Calu3 (cell line): ENCODE results near the gene MBIP. TPM values are rescaled to one million over a fixed set of nuclear protein-coding genes. Genes with fewer than 3 reads are reported as not detected.

ENCODE experiments used
- BruUV-seq: library from RNA; stranded (reverse); fragments of 400-500 nt; replicated peaks from 2 replicates; lab custom pipeline; 2021; lab: Mats Ljungman, UMichigan
- CTCF ChIA-PET: fragments of 300-600 bp; sonication (Branson Sonifier 250); formaldehyde crosslinking; loops from one replicate; lab custom pipeline; 2022; ENCODE audit warnings: antibody characterized with exemption; lab: Charles Lee
- DNase-seq: peaks from one replicate; pipeline ENCODE4 v3.0.0; 2022
- H3K27ac Mint-ChIP-seq: one replicate; pipeline ENCODE4 v1.8.0; 2022; ENCODE audit warnings: mixed read lengths; ENCODE audit not compliant: unreplicated experiment
- H3K27me3 Mint-ChIP-seq: one replicate; pipeline ENCODE4 v1.8.0; 2022; ENCODE audit warnings: mixed read lengths; ENCODE audit not compliant: unreplicated experiment
- H3K36me3 Mint-ChIP-seq: one replicate; pipeline ENCODE4 v1.8.0; 2022; ENCODE audit warnings: mild to moderate bottlenecking, moderate library complexity, mixed read lengths; ENCODE audit not compliant: insufficient read depth, unreplicated experiment
- H3K4me1 Mint-ChIP-seq: one replicate; pipeline ENCODE4 v1.8.0; 2022; ENCODE audit warnings: mild to moderate bottlenecking, low read depth, mixed read lengths; ENCODE audit not compliant: unreplicated experiment
- H3K4me3 Mint-ChIP-seq: one replicate; pipeline ENCODE4 v1.8.0; 2022; ENCODE audit warnings: mild to moderate bottlenecking, low read depth, moderate library complexity, mixed read lengths; ENCODE audit not compliant: unreplicated experiment
- H3K9me3 Mint-ChIP-seq: one replicate; pipeline ENCODE4 v1.8.0; 2022; ENCODE audit warnings: low read depth, mixed read lengths; ENCODE audit not compliant: unreplicated experiment
- CTCF ChIP-seq: fragments of 200-600 bp; IDR thresholded peaks from one replicate; pipeline ENCODE4 v1.8.0; 2022; ENCODE audit warnings: antibody characterized with exemption; ENCODE audit not compliant: unreplicated experiment
- intact Hi-C: fragments of 100-400 bp; cut with micrococcal nuclease; formaldehyde crosslinking; loops from one replicate; pipeline ENCODE4 v1.10.0; 2022; ENCODE audit not compliant: unreplicated experiment
- total RNA-seq: library from RNA; stranded (reverse); gene quantifications from 2 replicates; pipeline ENCODE4 v1.2.3, GENCODE V29; 2022

MBIP gene
- total RNA-seq, 1 experiment from 2014 or later, result 20.0 TPM

- no peaks in the 10 kb centered on the region for H3K36me3 Mint-ChIP-seq
- TF ChIP-seq CTCF, result no peak
- no peak overlapping the region for H3K27ac Mint-ChIP-seq
- no TSS peak for BruUV-seq
- no peak for DNase-seq
- H3K27me3 Mint-ChIP-seq, result no peaks in the 10 kb centered on the region
- intact Hi-C loops, result no loop called here
- CTCF ChIA-PET, result interaction anchor here (1.0 to 1.3 kb wide), 3 partner anchors 10 to 199 kb away, joined by 3 to 4 read pairs (median 3); no protein-coding TSS in a partner anchor
- H3K4me1 Mint-ChIP-seq, result peaks cover 28% of the 10 kb centered on the region
- no peaks in the 10 kb centered on the region for H3K9me3 Mint-ChIP-seq
- no peak overlapping the region for H3K4me3 Mint-ChIP-seq
Observed at GRCh38 chr14:36268121-36268520, 52.3 kb downstream of the MBIP start.

- no peak for DNase-seq
- Mint-ChIP-seq H3K9me3 (no peaks in the 10 kb centered on the region), H3K4me1 (peaks cover 16% of the 10 kb centered on the region), H3K4me3 (no peak overlapping the region), H3K27ac (no peak overlapping the region), H3K27me3 (no peaks in the 10 kb centered on the region), H3K36me3 (no peaks in the 10 kb centered on the region)
- CTCF ChIA-PET, result no interaction called here
- no TSS peak for BruUV-seq
- intact Hi-C loops, result no loop called here
- TF ChIP-seq CTCF, result no peak
Observed at GRCh38 chr14:36264595-36264994, 55.8 kb downstream of the MBIP start.

GRCh38 chr14:36264107-36264506 is 56.3 kb downstream of the MBIP start:
- BruUV-seq, result no TSS peak
- CTCF ChIA-PET, result no interaction called here

GRCh38 chr14:36260970-36261640 is 59.3 kb downstream of the MBIP start:
- no peak overlapping the region for H3K27ac Mint-ChIP-seq
- H3K27me3 Mint-ChIP-seq, result no peaks in the 10 kb centered on the region
- no peak overlapping the region for H3K4me3 Mint-ChIP-seq
- intact Hi-C loops, result no loop called here
- H3K9me3 Mint-ChIP-seq, result no peaks in the 10 kb centered on the region
- no TSS peak for BruUV-seq
- H3K4me1 Mint-ChIP-seq, result peaks cover 1% of the 10 kb centered on the region
- H3K36me3 Mint-ChIP-seq, result no peaks in the 10 kb centered on the region
- DNase-seq, result no peak
- CTCF ChIA-PET, result no interaction called here
- TF ChIP-seq CTCF, result no peak

More at GRCh38 chr14:36264107-36264506, 56.3 kb downstream of the MBIP start:
- Mint-ChIP-seq H3K9me3 (no peaks in the 10 kb centered on the region), H3K4me1 (peaks cover 11% of the 10 kb centered on the region), H3K36me3 (no peaks in the 10 kb centered on the region), H3K27me3 (no peaks in the 10 kb centered on the region), H3K4me3 (no peak overlapping the region), H3K27ac (no peak overlapping the region)
- no peak for TF ChIP-seq CTCF
- intact Hi-C loops, result no loop called here
- DNase-seq, result no peak
